ENCODE data around the gene TAX1BP1.
A peak's percentile ranks its signal among the peaks of the same experiment; 100 is the strongest.
"Not testable (repeated sequence)": the region's sequence is repeated elsewhere in the genome, so short reads cannot be mapped to it uniquely, and the experiment has no call there.

Gene TAX1BP1

GRCh38 chr7:27739301-27739908 lies 557 bp upstream of the TAX1BP1 start:
- DNase-seq (ENCODE audit: low read depth in 2 of 2): peak in 1 of 2 donors; percentile 2

GRCh38 chr7:27740449-27741086 lies 606 bp downstream of the TAX1BP1 start:
- DNase-seq (ENCODE audit: low read depth in 2 of 2): peak; percentile 71 to 77

GRCh38 chr7:27742091-27742710 lies 2.2 kb downstream of the TAX1BP1 start:
- DNase-seq (ENCODE audit: low read depth in 2 of 2): not testable (repeated sequence)

- no peak for DNase-seq (ENCODE audit: low read depth in 2 of 2)
Observed at GRCh38 chr7:27745064-27745583, 5.2 kb downstream of the TAX1BP1 start.

GRCh38 chr7:27746486-27746885 lies 6.5 kb downstream of the TAX1BP1 start:
- DNase-seq (ENCODE audit: low read depth in 2 of 2): no peak

GRCh38 chr7:27746978-27747377 lies 7.0 kb downstream of the TAX1BP1 start:
- DNase-seq (ENCODE audit: low read depth in 2 of 2): no peak

- DNase-seq (ENCODE audit: low read depth in 2 of 2): no peak
Observed at GRCh38 chr7:27747589-27748368, 7.8 kb downstream of the TAX1BP1 start.

- no peak for DNase-seq (ENCODE audit: low read depth in 2 of 2)
Observed at GRCh38 chr7:27750316-27750715, 10.4 kb downstream of the TAX1BP1 start.

GRCh38 chr7:27751888-27752660 lies 12.1 kb downstream of the TAX1BP1 start:
- no peak for DNase-seq (ENCODE audit: low read depth in 2 of 2)

- DNase-seq (ENCODE audit: low read depth in 2 of 2): no peak
Observed at GRCh38 chr7:27753863-27754262, 13.9 kb downstream of the TAX1BP1 start.

- no peak for DNase-seq (ENCODE audit: low read depth in 2 of 2)
Observed at GRCh38 chr7:27756298-27756697, 16.3 kb downstream of the TAX1BP1 start.

- DNase-seq (ENCODE audit: low read depth in 2 of 2): no peak
Observed at GRCh38 chr7:27759491-27759890, 19.5 kb downstream of the TAX1BP1 start.

GRCh38 chr7:27762062-27762461 lies 22.1 kb downstream of the TAX1BP1 start:
- no peak for DNase-seq (ENCODE audit: low read depth in 2 of 2)

- DNase-seq (ENCODE audit: low read depth in 2 of 2): no peak
Observed at GRCh38 chr7:27763983-27764508, 24.1 kb downstream of the TAX1BP1 start.

- no peak for DNase-seq (ENCODE audit: low read depth in 2 of 2)
Observed at GRCh38 chr7:27765841-27766240, 25.9 kb downstream of the TAX1BP1 start.

GRCh38 chr7:27767374-27767773 lies 27.4 kb downstream of the TAX1BP1 start:
- DNase-seq (ENCODE audit: low read depth in 2 of 2): no peak

- DNase-seq (ENCODE audit: low read depth in 2 of 2): no peak
Observed at GRCh38 chr7:27771111-27771510, 31.1 kb downstream of the TAX1BP1 start.

- DNase-seq (ENCODE audit: low read depth in 2 of 2): no peak
Observed at GRCh38 chr7:27774717-27775328, 34.9 kb downstream of the TAX1BP1 start.

- DNase-seq (ENCODE audit: low read depth in 2 of 2): no peak
Observed at GRCh38 chr7:27775782-27776181, 35.8 kb downstream of the TAX1BP1 start.

GRCh38 chr7:27777662-27778061 lies 37.7 kb downstream of the TAX1BP1 start:
- no peak for DNase-seq (ENCODE audit: low read depth in 2 of 2)

GRCh38 chr7:27779873-27780272 lies 39.9 kb downstream of the TAX1BP1 start:
- no peak for DNase-seq (ENCODE audit: low read depth in 2 of 2)
